Suppressor macrophage treated with lipopolysaccharide for 1 hour (primary cell): ENCODE results near the gene EPC2.
"Not testable (repeated sequence)": the region's sequence is repeated elsewhere in the genome, so short reads cannot be mapped to it uniquely, and the experiment has no call there.

Experiments used
- DNase-seq, 3 donors: peaks; one replicate each; pipeline ENCODE4 v3.0.0-alpha.2; 2020 to 2022

The EPC2 gene

GRCh38 chr2:148675708-148676107 lies 31.2 kb downstream of the EPC2 start:
- no peak for DNase-seq

DNA sequence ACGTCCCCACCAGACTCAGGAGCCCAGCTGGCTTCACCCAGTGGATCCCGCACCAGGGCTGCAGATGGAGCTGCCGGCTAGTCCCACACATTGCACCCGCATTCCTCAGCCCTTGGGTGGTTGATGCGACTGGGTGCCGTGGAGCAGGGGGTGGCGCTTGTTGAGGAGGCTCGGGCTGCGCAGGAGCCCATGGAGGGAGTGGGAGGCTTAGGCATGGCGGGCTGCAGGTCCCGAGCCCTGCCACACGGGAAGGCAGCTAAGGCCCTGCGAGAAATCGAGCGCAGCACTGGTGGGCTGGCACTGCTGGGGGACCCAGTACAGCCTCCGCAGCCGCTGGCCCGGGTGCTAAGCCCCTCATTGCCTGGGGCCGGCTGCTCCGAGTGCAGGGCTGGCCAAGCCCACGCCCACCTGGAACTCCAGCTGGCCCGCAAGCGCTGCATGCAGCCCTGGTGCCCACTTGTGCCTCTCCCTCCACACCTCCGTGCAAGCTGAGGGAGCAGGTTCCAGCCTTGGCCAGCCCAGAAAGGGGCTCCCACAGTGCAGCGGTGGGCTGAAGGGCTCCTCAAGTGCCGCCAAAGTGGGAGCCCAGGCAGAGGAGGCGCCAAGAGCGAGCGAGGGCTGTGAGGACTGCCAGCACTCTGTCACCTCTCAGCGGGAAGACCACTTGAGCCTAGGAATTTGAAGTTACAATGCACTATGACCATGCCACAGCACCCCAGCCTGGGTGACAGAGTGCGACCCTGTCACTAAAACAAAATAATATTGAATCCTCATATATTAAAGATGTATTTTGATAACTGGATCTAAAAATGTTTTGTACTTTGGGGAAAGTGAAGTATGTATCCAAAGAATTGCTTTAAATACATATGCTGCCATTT lies 34.0 kb downstream of the EPC2 start:
- DNase-seq = not testable (repeated sequence)

DNA sequence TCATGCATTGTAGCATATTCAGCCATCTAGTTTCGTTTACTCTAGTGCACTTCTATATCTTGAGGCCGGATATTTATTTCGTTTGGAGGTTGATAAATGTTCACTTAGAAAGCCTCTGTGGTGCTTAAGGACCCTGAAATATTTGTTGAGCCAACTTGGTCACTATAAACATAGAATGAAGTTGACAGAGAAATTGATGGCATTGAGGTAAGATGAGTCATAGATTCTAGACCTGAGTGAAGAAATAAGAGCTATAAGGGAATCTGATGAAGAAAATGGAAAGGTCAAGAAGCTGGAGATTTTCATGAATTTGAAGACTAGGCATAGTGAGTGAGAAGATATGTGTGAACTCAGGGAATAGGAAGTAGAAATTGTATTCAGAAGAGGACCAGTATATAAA lies 35.9 kb downstream of the EPC2 start:
- no peak for DNase-seq

- no peak for DNase-seq
These were observed 36.9 kb downstream of the EPC2 start for GRCh38 chr2:148681443-148681842.

DNA sequence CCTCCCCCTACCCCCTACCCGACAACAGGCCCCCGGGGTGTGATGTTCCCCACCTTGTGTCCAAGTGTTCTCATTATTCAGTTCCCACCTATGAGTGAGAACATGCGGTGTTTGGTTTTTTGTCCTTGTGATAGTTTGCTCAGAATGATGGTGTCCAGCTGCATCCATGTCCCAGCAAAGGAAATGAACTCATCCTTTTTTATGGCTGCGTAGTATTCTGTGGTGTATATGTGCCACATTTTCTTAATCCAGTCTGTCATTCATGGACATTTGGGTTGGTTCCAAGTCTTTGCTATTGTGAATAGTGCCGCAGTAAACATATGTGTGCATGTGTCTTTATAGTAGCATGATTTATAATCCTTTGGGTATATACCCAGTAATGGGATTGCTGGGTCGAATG lies 37.3 kb downstream of the EPC2 start:
- not testable (repeated sequence) for DNase-seq

DNA sequence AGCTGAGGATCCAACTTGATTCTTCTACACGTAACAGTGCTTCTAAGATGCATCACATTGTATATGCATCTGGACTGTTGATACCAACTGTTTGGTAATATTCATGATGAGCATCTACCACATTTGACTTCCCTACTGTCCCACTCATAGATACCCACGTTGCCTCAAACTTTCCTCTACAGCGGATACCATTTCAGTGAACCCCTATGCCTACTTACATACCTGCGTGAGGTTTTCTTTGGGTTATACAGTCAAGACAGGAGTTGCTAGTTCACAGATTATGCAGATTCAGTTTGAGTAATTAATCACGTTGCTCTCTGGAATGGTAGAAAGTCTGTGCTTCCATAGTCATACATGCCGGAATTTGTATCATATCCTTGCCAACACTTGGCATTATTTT lies 40.0 kb downstream of the EPC2 start:
- no peak for DNase-seq

DNA sequence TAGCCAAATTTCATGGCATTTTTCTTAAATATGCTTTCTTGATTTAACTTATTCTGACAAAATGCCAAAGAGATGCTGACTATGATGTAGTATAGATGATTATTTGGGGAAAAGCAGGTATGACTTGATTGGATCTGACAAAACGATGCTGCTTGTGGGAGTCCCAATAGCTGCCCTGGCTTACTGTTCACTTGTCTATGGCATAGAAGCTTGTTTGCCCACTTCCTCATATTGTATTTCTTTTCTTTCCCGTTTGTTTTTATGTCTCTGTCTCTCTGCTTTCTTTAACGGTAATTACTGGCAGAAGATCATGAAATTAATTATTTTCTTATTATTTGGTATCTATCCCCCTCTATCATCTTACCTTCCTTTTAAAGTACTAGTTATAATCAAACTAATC lies 43.0 kb downstream of the EPC2 start:
- DNase-seq = no peak

GRCh38 chr2:148688011-148688410 lies 43.5 kb downstream of the EPC2 start:
- DNase-seq = not testable (repeated sequence)

DNA sequence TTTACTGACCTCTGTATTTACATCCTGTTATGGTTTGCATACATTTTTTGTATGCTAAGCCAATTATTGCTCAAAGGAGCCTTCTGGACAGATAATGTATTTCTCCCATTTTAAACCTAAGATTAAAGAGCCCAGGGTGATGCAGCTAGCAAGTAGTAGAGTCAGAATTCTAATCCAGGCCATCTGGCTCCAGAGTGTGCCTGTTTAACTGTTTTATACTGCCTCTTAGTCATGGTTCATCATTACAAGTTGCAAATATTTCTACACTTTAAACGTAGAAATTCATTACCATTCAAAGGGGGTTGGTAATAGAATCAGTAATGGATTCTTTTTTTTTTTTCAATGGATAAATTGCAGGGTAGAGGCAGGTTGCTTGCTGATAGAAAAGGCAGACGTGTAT lies 52.4 kb downstream of the EPC2 start:
- no peak for DNase-seq

DNA sequence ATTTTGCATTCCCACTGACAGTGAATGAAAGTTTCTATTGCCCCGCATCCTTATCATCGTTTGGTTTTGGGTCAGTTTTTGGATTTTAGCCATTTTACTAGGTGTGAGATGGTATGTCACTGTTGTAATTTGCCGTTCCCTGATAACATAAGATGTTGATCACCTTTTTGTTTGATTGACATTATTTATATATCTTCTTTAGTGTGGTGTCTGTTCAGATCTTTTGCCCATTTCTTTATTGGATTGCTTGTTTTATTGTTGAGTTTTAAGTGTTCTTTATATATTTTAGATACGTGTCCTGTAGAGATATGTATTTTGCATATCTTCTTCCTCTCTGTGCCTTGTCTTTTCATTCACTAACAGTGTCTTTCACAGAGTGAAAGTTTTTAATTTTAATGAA lies 55.3 kb downstream of the EPC2 start:
- no peak for DNase-seq

DNA sequence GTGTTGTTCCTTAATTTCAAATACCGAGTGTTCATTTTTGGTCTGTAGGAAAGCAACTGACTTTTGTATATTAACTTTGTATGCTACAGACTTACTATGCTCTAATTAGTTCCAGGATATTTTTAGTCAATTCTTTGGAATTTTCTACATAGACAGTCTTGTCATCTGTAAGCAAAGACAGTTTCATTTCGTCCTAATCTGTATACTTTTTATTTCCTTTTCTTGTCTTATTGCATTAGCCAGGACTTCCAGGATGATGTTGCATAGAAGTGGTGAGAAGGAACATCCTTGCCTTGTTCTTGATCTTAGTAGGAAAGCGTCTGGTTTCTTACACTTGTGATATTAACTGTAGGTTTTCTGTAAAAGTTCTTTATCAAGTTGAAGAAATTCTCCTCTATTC lies 56.5 kb downstream of the EPC2 start:
- no peak for DNase-seq

- DNase-seq = no peak
These were observed 57.3 kb downstream of the EPC2 start for GRCh38 chr2:148701877-148702276.

DNA sequence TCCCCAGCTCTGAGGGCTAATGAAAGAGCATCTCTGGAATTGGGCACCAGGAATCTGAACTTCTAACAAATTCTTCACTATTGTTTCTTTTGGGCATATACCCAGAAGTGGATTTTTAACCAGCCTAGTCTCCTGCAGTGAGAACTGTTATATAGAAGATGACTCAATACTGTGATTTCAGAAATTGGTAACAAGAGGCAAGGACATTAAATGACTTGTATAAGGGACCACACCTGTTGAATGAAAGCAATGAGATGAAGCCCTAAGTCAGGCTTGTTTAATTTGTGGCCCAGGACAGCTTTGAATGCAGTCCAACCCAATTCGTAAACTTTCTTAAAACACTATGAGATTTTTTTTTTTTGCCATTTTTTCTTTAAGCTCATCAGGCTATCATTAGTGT lies 57.9 kb downstream of the EPC2 start:
- no peak for DNase-seq

DNA sequence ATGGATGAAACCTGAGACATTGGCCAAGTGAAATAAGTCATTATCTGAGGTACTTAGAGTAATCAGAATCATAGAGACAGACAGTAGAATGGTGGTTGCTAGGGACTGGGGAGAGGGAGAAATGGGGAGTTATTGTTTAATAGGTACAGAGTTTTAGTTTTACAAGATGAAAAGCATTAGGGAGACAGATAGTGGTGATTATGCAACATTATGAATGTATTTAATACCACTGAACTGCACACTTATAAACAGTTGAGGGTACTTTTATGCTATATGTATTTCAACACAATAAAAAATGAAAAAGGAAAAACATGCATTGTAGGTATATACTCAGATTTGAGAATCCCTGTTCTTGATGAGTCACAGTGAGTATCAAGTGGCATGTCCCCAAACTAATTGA lies 59.7 kb downstream of the EPC2 start:
- no peak for DNase-seq

- no peak for DNase-seq
These were observed 71.9 kb downstream of the EPC2 start for GRCh38 chr2:148716378-148716920.

DNA sequence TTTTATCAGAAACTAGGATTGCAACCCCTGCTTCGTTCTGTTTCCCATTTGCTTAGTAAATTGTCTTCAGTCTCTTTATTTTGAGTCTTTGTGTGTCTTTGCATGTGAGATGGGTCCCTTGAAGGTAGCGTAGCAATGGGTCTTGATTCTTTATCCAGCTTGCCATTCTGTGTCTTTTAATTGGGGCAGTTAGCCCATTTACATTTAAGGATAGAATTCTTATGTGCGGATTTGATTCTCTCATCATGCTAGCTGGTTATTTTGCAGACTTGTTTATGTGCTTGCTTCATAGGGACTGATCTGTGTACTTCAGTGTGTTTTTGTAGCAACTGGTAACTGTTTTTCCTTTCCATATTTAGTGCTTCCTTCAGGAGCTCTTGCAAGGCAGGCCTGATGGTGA lies 73.5 kb downstream of the EPC2 start:
- no peak for DNase-seq

DNA sequence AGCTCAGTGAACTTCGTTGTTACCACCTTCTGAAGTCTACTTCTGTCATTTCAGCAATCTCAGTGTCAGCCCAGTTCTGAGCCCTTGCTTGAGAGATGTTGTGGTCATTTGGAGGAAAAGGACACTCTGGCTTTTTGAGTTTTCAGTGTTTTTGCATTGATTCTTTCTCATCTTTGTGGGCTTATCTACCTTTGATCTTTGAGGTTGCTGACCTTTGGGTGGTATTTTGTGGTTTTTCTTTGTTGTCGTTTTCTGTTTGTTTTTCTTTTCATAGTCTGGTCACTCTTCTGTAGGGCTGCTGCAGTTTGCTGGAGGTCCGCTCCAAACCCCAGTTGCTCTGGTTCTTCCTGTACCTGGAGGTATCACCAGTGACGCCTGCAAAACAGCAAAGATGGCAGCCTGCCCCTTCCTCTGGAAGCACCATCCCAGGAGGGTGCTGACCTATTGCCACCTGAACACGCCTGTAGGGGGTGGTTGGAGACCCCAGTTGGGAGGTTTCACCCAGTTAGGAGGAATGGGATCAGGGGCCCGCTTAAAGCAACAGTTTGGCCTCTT lies 74.7 kb downstream of the EPC2 start:
- no peak for DNase-seq

DNA sequence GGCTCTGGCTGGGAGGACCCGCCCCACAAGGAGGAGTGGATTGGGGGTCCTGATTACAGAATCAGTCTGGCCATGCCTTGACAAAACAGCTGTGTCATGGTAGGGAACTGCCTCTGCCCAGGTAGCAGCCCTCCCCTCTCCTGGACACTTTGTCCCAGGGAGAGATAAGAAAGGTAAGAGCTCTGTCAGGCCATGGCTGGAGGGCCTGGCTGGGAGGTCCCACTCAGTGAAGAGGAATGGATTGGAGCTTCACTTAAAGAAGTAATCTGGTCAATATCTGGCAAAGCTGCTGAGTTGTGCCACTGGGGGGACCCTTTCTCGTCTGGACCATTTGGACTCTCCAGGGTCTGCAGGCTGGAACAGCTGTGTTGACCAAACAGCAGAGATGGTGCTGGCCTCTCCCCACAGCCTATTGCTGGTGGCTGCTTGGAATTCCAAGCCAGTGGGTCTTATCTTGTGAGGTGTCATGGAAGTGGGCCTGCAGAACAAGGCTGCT lies 75.4 kb downstream of the EPC2 start:
- no peak for DNase-seq

GRCh38 chr2:148720501-148721001 lies 76.0 kb downstream of the EPC2 start:
- peak; percentile 60 to 67 (median 62) for DNase-seq

DNA sequence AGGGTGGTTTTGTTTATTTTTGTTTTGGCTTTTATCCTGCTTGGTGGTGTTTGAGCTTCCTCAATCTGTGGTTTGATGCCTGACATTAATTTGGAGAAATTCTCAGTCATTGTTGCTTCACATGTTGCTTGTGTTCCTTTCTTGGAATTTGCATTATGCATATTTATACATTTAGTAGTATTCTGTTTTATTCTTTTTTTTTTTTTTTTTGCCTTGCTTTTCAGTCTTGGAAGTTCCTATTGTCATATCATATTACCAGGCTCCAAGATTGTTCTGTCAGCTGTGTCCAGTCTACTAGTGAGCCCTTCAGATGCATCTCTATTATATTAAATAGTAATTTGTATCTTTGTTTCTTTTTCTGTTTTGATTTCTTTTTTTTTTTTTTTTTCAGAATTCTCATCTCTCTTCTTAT lies 77.0 kb downstream of the EPC2 start:
- DNase-seq = peak in 2 of 3 donors; percentile 38 to 39

GRCh38 chr2:148721991-148722777 lies 77.6 kb downstream of the EPC2 start:
- DNase-seq = no peak

DNA sequence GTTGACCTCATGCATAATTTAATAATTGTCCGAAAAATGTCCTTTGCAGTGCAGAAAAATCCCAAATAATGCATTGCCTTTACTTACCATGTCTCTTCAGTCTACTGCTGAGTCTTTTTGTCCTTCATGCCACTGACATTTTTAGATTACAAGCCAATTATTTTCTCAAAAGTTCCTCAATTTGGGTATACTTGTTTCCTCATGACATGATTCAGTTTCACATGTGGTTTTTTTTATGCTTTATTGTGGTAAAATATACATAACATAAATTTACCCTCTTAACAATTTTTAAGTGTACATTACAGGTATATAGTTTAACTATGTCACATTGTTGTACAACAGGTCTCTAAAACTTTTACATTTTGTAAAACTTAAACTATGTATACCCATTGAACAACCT lies 81.0 kb downstream of the EPC2 start:
- peak; percentile 10 to 65 (median 61) for DNase-seq

DNA sequence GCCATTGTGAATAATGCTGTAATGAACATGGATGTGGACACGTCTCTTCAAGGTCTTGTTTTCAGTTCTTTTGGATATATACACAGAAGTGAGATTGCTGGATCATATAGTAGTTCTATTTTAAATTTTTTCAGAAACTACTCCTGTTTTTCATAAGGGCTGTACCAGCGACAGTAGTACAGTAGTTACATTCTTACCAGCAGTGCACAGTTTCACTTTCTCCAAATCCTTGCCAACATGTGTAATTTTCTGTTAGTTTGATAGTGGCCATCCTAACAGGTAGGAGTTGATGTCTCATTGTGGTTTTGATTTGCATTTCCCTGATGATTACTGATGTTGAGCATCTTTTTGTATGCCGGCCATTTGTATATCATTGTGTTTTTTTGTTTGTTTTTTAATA lies 81.7 kb downstream of the EPC2 start:
- DNase-seq = peak in 1 of 3 donors; percentile 23
